ENCODE data around the gene NMT2. TPM values are rescaled to one million over a fixed set of nuclear protein-coding genes. Genes with fewer than 3 reads are reported as not detected.

NMT2 gene
- polyA plus RNA-seq, 1 donor: 15.5 TPM

- WGBS (ENCODE audit: insufficient coverage, low lambda C conversion rate): 40% methylated on average over 1 of the region's 16 CpGs
- Histone ChIP-seq H3K9me3 (ENCODE audit: control insufficient read depth, low read depth, low read length) (no peaks in the 10 kb centered on the region), H3K27ac (ENCODE audit: low read length) (no peak overlapping the region), H3K27me3 (ENCODE audit: control insufficient read depth, insufficient read depth, low read length) (no peaks in the 10 kb centered on the region), H3K4me3 (ENCODE audit: low read length) (no peak overlapping the region), H3K4me1 (ENCODE audit: control insufficient read depth, insufficient read depth, low read length) (peaks cover 3% of the 10 kb centered on the region), H3K36me3 (ENCODE audit: control insufficient read depth, insufficient read depth, low read length) (peaks cover 14% of the 10 kb centered on the region)
- DNase-seq: no peak
Measured at GRCh38 chr10:15141136-15142054, 27.1 kb downstream of the NMT2 start.

- Histone ChIP-seq H3K36me3 (ENCODE audit: control insufficient read depth, insufficient read depth, low read length) (peaks cover 14% of the 10 kb centered on the region), H3K27me3 (ENCODE audit: control insufficient read depth, insufficient read depth, low read length) (no peaks in the 10 kb centered on the region), H3K4me1 (ENCODE audit: control insufficient read depth, insufficient read depth, low read length) (peaks cover 3% of the 10 kb centered on the region), H3K27ac (ENCODE audit: low read length) (no peak overlapping the region), H3K9me3 (ENCODE audit: control insufficient read depth, low read depth, low read length) (no peaks in the 10 kb centered on the region), H3K4me3 (ENCODE audit: low read length) (no peak overlapping the region)
- WGBS (ENCODE audit: insufficient coverage, low lambda C conversion rate): no CpG with 5 or more reads among the region's 7 CpGs
- no peak for DNase-seq
Measured at GRCh38 chr10:15140698-15141097, 27.8 kb downstream of the NMT2 start.

- no peak overlapping the region for H3K4me3 ChIP-seq (ENCODE audit: low read length)
- no peaks in the 10 kb centered on the region for H3K27me3 ChIP-seq (ENCODE audit: control insufficient read depth, insufficient read depth, low read length)
- DNase-seq: no peak
- 86% methylated on average over 1 of the region's 1 CpG for WGBS (ENCODE audit: insufficient coverage, low lambda C conversion rate)
- H3K27ac ChIP-seq (ENCODE audit: low read length): no peak overlapping the region
- peaks cover 3% of the 10 kb centered on the region for H3K4me1 ChIP-seq (ENCODE audit: control insufficient read depth, insufficient read depth, low read length)
- H3K36me3 ChIP-seq (ENCODE audit: control insufficient read depth, insufficient read depth, low read length): peaks cover 38% of the 10 kb centered on the region
- no peaks in the 10 kb centered on the region for H3K9me3 ChIP-seq (ENCODE audit: control insufficient read depth, low read depth, low read length)
Measured at GRCh38 chr10:15137636-15138035, 30.9 kb downstream of the NMT2 start.

- no peak overlapping the region for H3K27ac ChIP-seq (ENCODE audit: low read length)
- H3K9me3 ChIP-seq (ENCODE audit: control insufficient read depth, low read depth, low read length): no peaks in the 10 kb centered on the region
- H3K4me3 ChIP-seq (ENCODE audit: low read length): no peak overlapping the region
- WGBS (ENCODE audit: insufficient coverage, low lambda C conversion rate): 67% methylated on average over 1 of the region's 4 CpGs
- no peak for DNase-seq
- H3K36me3 ChIP-seq (ENCODE audit: control insufficient read depth, insufficient read depth, low read length): peaks cover 40% of the 10 kb centered on the region
- H3K27me3 ChIP-seq (ENCODE audit: control insufficient read depth, insufficient read depth, low read length): no peaks in the 10 kb centered on the region
- peaks cover 3% of the 10 kb centered on the region for H3K4me1 ChIP-seq (ENCODE audit: control insufficient read depth, insufficient read depth, low read length)
Measured at GRCh38 chr10:15137036-15137359, 31.5 kb downstream of the NMT2 start.

- Histone ChIP-seq H3K4me1 (ENCODE audit: control insufficient read depth, insufficient read depth, low read length) (no peaks in the 10 kb centered on the region), H3K4me3 (ENCODE audit: low read length) (no peak overlapping the region), H3K27me3 (ENCODE audit: control insufficient read depth, insufficient read depth, low read length) (no peaks in the 10 kb centered on the region), H3K27ac (ENCODE audit: low read length) (no peak overlapping the region), H3K36me3 (ENCODE audit: control insufficient read depth, insufficient read depth, low read length) (peaks cover 43% of the 10 kb centered on the region), H3K9me3 (ENCODE audit: control insufficient read depth, low read depth, low read length) (no peaks in the 10 kb centered on the region)
- WGBS (ENCODE audit: insufficient coverage, low lambda C conversion rate): 88% methylated on average over 5 of the region's 11 CpGs
- DNase-seq: no peak
Measured at GRCh38 chr10:15136129-15137035, 32.1 kb downstream of the NMT2 start.

GRCh38 chr10:15131330-15131729 lies 37.2 kb downstream of the NMT2 start:
- Histone ChIP-seq H3K4me3 (ENCODE audit: low read length) (no peak overlapping the region), H3K27me3 (ENCODE audit: control insufficient read depth, insufficient read depth, low read length) (no peaks in the 10 kb centered on the region), H3K36me3 (ENCODE audit: control insufficient read depth, insufficient read depth, low read length) (peaks cover 45% of the 10 kb centered on the region), H3K4me1 (ENCODE audit: control insufficient read depth, insufficient read depth, low read length) (no peaks in the 10 kb centered on the region), H3K9me3 (ENCODE audit: control insufficient read depth, low read depth, low read length) (no peaks in the 10 kb centered on the region), H3K27ac (ENCODE audit: low read length) (no peak overlapping the region)
- DNase-seq: no peak
- no CpG with 5 or more reads among the region's 5 CpGs for WGBS (ENCODE audit: insufficient coverage, low lambda C conversion rate)

- H3K27me3 ChIP-seq (ENCODE audit: control insufficient read depth, insufficient read depth, low read length): no peaks in the 10 kb centered on the region
- H3K4me3 ChIP-seq (ENCODE audit: low read length): no peak overlapping the region
- H3K36me3 ChIP-seq (ENCODE audit: control insufficient read depth, insufficient read depth, low read length): peaks cover 37% of the 10 kb centered on the region
- no peaks in the 10 kb centered on the region for H3K4me1 ChIP-seq (ENCODE audit: control insufficient read depth, insufficient read depth, low read length)
- no peak overlapping the region for H3K27ac ChIP-seq (ENCODE audit: low read length)
- H3K9me3 ChIP-seq (ENCODE audit: control insufficient read depth, low read depth, low read length): no peaks in the 10 kb centered on the region
- no peak for DNase-seq
- WGBS (ENCODE audit: insufficient coverage, low lambda C conversion rate): no CpG with 5 or more reads among the region's 3 CpGs
Measured at GRCh38 chr10:15124908-15125307, 43.6 kb downstream of the NMT2 start.

- no peak for DNase-seq
- H3K36me3 ChIP-seq (ENCODE audit: control insufficient read depth, insufficient read depth, low read length): peaks cover 42% of the 10 kb centered on the region
- no peaks in the 10 kb centered on the region for H3K4me1 ChIP-seq (ENCODE audit: control insufficient read depth, insufficient read depth, low read length)
- H3K27me3 ChIP-seq (ENCODE audit: control insufficient read depth, insufficient read depth, low read length): no peaks in the 10 kb centered on the region
- no peaks in the 10 kb centered on the region for H3K9me3 ChIP-seq (ENCODE audit: control insufficient read depth, low read depth, low read length)
- WGBS (ENCODE audit: insufficient coverage, low lambda C conversion rate): 100% methylated on average over 1 of the region's 9 CpGs
- no peak overlapping the region for H3K4me3 ChIP-seq (ENCODE audit: low read length)
- H3K27ac ChIP-seq (ENCODE audit: low read length): no peak overlapping the region
Measured at GRCh38 chr10:15124190-15124589, 44.3 kb downstream of the NMT2 start.

- H3K4me1 ChIP-seq (ENCODE audit: control insufficient read depth, insufficient read depth, low read length): no peaks in the 10 kb centered on the region
- H3K4me3 ChIP-seq (ENCODE audit: low read length): no peak overlapping the region
- WGBS (ENCODE audit: insufficient coverage, low lambda C conversion rate): no CpG with 5 or more reads among the region's 3 CpGs
- no peaks in the 10 kb centered on the region for H3K27me3 ChIP-seq (ENCODE audit: control insufficient read depth, insufficient read depth, low read length)
- no peak overlapping the region for H3K27ac ChIP-seq (ENCODE audit: low read length)
- no peaks in the 10 kb centered on the region for H3K9me3 ChIP-seq (ENCODE audit: control insufficient read depth, low read depth, low read length)
- no peak for DNase-seq
- peaks cover 47% of the 10 kb centered on the region for H3K36me3 ChIP-seq (ENCODE audit: control insufficient read depth, insufficient read depth, low read length)
Measured at GRCh38 chr10:15123749-15124184, 44.7 kb downstream of the NMT2 start.

- Histone ChIP-seq H3K4me3 (ENCODE audit: low read length) (no peak overlapping the region), H3K36me3 (ENCODE audit: control insufficient read depth, insufficient read depth, low read length) (peaks cover 45% of the 10 kb centered on the region), H3K9me3 (ENCODE audit: control insufficient read depth, low read depth, low read length) (no peaks in the 10 kb centered on the region), H3K27ac (ENCODE audit: low read length) (no peak overlapping the region), H3K4me1 (ENCODE audit: control insufficient read depth, insufficient read depth, low read length) (no peaks in the 10 kb centered on the region), H3K27me3 (ENCODE audit: control insufficient read depth, insufficient read depth, low read length) (no peaks in the 10 kb centered on the region)
- no peak for DNase-seq
- 93% methylated on average over 2 of the region's 9 CpGs for WGBS (ENCODE audit: insufficient coverage, low lambda C conversion rate)
Measured at GRCh38 chr10:15122477-15123030, 45.9 kb downstream of the NMT2 start.
